Thoracic aorta (tissue), 2 donors: ENCODE measurements around the gene PLK5. TPM values are rescaled to one million over a fixed set of nuclear protein-coding genes. Genes with fewer than 3 reads are reported as not detected.

Source experiments
- ATAC-seq: fragments of 150-250 bp; one replicate; pipeline ENCODE4 v1.8.0; 2017; ENCODE audit warnings: low read depth; ENCODE audit not compliant: insufficient number of reproducible peaks, low FRiP score
- DNase-seq: peaks from one replicate; pipeline ENCODE4 v3.0.0-alpha.2; 2020; ENCODE audit warnings: low spot score
- H3K27ac ChIP-seq, 2 donors: fragments of 200-600 bp; sonication (generic); 1 replicate in 1 of 2; 2 replicates in 1 of 2; pipeline ENCODE4 v1.5.1; 2016; ENCODE audit warnings: mild to moderate bottlenecking in 2 of 2, moderate library complexity in 2 of 2
- H3K27me3 ChIP-seq: fragments of 200-600 bp; sonication (generic); replicated peaks from 2 replicates; pipeline ENCODE4 v1.6.0; 2016; ENCODE audit warnings: mild to moderate bottlenecking; ENCODE audit not compliant: insufficient read depth
- H3K36me3 ChIP-seq: fragments of 200-600 bp; sonication (generic); one replicate; pipeline ENCODE4 v1.5.1; 2016
- H3K4me1 ChIP-seq, 2 donors: fragments of 200-600 bp; sonication (generic); 1 replicate in 1 of 2; 2 replicates in 1 of 2; pipeline versions ENCODE4 v1.5.1 to v1.6.0; 2016; ENCODE audit warnings: low read depth in 2 of 2, mild to moderate bottlenecking in 1 of 2; ENCODE audit not compliant: control insufficient read depth in 1 of 2
- H3K4me3 ChIP-seq: fragments of 200-600 bp; sonication (generic); 2 replicates; pipeline ENCODE4 v1.5.1; 2016; ENCODE audit warnings: mild to moderate bottlenecking
- H3K9me3 ChIP-seq: fragments of 200-600 bp; sonication (generic); 2 replicates; pipeline ENCODE4 v1.5.1; 2016
- total RNA-seq, 2 donors: library from RNA; depleted of rRNA; stranded (reverse); fragments of >200 nt; gene quantifications; one replicate each; pipeline versions ENCODE4 v1.1.0 to v1.2.3, GENCODE V29; 2016
- TF ChIP-seq, protein P1 (sequence below): fragments of 200-600 bp; sonication (generic); IDR thresholded peaks from one replicate; pipeline ENCODE4 v1.5.1; 2019; ENCODE audit warnings: antibody characterized with exemption

The PLK5 gene
- total RNA-seq, 2 donors from 2014 or later: not detected

DNA sequence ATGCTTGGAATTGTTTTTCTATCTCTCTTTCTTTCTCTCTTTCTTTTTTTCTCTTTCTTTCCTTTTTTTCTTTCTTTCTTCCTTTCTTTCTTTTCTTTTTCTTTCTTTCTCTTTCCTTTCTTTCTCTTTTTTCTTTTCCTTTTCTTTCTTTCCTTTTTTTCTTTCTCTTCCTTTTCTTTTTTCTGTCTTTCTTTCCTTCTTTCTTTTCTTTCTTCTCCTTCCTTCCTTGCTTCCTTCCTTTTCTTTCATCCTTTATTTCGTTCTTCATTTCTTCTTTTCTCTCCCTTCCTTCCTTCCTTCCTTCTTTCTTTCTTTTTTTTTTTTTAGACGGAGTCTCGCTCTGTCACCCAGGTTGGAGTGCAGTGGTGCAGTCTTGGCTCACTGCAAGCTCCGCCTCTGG, 46.1 kb downstream of the PLK5 start:
- Histone ChIP-seq H3K27ac (no peak overlapping the region), H3K4me1 (peaks cover 3 to 14% of the 10 kb centered on the region in 2 donors), H3K9me3 (no peaks in the 10 kb centered on the region), H3K27me3 (no peaks in the 10 kb centered on the region), H3K36me3 (no peaks in the 10 kb centered on the region), H3K4me3 (no peak overlapping the region)
- TF ChIP-seq, protein P1, sequence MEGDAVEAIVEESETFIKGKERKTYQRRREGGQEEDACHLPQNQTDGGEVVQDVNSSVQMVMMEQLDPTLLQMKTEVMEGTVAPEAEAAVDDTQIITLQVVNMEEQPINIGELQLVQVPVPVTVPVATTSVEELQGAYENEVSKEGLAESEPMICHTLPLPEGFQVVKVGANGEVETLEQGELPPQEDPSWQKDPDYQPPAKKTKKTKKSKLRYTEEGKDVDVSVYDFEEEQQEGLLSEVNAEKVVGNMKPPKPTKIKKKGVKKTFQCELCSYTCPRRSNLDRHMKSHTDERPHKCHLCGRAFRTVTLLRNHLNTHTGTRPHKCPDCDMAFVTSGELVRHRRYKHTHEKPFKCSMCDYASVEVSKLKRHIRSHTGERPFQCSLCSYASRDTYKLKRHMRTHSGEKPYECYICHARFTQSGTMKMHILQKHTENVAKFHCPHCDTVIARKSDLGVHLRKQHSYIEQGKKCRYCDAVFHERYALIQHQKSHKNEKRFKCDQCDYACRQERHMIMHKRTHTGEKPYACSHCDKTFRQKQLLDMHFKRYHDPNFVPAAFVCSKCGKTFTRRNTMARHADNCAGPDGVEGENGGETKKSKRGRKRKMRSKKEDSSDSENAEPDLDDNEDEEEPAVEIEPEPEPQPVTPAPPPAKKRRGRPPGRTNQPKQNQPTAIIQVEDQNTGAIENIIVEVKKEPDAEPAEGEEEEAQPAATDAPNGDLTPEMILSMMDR: no peak
- ATAC-seq (no peak), DNase-seq (no peak)

DNA sequence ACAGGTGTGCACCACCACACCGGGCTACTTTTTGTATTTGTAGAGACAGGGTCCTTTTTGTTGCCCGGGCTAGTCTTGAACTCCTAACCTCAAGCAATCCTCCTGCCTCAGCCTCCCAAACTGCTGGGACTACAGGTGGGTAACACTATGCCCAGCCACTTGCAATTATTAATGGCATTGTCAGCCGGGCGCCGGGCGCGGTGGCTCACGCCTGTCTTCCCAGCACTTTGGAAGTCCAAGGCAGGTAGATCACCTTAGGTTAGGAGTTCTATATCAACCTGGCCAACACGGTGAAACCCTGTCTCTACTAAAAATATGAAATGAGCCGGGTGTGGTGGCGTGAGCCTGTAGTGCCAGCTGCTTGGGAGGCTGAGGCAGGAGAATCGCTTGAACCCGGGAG, 47.0 kb downstream of the PLK5 start:
- ATAC-seq (no peak), DNase-seq (no peak)
- no peaks in the 10 kb centered on the region for H3K9me3 ChIP-seq
- no peaks in the 10 kb centered on the region for H3K36me3 ChIP-seq
- TF ChIP-seq, protein P1: no peak
- no peak overlapping the region for H3K27ac ChIP-seq
- no peaks in the 10 kb centered on the region for H3K27me3 ChIP-seq
- H3K4me3 ChIP-seq: no peak overlapping the region
- peaks cover 3 to 13% of the 10 kb centered on the region in 2 donors for H3K4me1 ChIP-seq

DNA sequence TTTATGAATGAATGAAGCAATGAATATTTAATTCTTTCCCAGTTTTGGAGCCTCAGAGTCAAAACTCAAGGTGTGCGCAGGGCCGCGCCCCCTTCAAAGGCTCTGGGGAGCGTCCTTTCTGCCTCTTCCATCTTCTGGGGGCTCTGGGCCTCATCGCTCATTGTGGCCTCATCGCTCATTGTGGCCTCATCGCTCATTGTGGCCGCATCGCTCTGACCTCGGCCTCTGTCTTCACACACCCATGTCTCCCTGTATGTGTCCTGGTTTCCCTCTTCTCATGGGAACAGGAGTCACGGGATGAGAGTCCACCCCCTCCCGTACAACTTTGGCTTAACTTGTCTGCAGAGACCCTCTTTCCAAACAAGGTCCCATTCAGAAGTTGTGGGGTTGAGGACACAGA, 47.5 kb downstream of the PLK5 start:
- Histone ChIP-seq H3K9me3 (no peaks in the 10 kb centered on the region), H3K4me3 (no peak overlapping the region), H3K27me3 (no peaks in the 10 kb centered on the region), H3K36me3 (no peaks in the 10 kb centered on the region), H3K27ac (no peak overlapping the region), H3K4me1 (peaks cover 3 to 8% of the 10 kb centered on the region in 2 donors)
- TF ChIP-seq, protein P1: no peak
- ATAC-seq (no peak), DNase-seq (no peak)

DNA sequence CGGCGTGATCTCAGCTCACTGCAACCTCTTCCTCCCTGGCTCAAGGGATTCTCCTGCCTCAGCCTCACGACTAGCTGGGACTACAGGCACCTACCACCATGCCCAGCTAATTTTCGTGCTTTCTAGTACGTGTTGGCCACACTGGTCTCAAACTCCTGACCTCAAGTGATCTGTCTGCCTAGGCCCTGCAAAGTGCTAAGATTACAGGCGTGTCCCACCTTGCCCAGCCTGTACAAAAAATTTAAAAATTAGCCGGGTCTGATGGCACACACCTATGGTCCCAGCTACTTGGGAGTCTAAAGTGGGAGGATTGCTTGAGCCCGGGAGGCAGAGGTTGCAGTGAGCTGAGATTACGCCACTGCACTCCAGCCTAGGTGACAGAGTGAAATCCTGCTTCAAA, 48.9 kb downstream of the PLK5 start:
- Histone ChIP-seq H3K4me3 (no peak overlapping the region), H3K27me3 (no peaks in the 10 kb centered on the region), H3K4me1 (peaks cover 3 to 5% of the 10 kb centered on the region in 2 donors), H3K9me3 (no peaks in the 10 kb centered on the region), H3K27ac (no peak overlapping the region), H3K36me3 (peaks cover 7% of the 10 kb centered on the region)
- DNase-seq: no peak
- ATAC-seq: no peak
- TF ChIP-seq, protein P1: no peak

DNA sequence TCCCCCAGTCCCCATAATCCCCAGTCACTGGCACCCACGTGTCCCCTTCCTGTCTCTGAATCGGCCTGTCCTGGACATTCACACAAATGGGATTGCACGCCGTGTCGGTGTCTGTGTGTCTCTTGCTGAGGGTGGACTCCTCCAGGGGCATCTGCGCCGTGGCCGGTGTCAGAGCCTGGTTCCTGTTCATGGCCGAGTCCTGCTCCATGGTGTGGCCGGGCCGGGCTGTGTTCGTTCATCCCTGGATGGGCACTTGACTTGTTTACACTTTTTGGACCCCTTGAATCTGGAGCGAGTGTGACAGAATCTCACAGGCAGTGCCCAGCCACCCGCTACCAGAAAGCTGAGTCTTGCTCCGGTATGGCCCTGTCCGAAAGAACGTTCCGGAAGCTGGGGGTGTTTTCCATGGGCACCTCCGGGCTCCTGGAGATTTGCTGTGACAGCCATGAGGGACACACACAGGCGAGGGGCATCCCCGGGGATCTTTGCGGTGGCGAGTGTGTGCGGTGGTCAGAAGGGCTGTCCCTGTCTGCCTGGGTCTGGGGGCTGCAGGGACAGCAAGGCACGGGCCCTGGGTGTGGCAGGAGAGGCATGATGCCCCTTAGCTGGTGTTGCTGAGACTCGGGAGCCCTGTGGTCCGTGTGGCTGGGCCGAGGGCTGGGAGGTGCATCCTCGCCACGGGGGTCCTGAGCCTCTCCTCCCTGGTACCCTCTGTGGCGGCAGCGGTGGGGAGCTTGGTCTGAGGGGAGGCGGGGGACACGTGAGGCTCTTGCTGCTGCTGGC, 50.7 kb downstream of the PLK5 start:
- ATAC-seq: no peak
- DNase-seq: no peak

More for the DNA sequence above, 50.7 kb downstream of the PLK5 start:
- H3K4me3 ChIP-seq: no peak overlapping the region
- H3K36me3 ChIP-seq: peaks cover 16% of the 10 kb centered on the region
- no peaks in the 10 kb centered on the region for H3K9me3 ChIP-seq
- no peak overlapping the region for H3K27ac ChIP-seq
- no peaks in the 10 kb centered on the region for H3K4me1 ChIP-seq
- H3K27me3 ChIP-seq: no peaks in the 10 kb centered on the region
- TF ChIP-seq, protein P1: no peak
